Naive thymus-derived CD4-positive, alpha-beta T cell (primary cell): Measurements from ENCODE around the gene CCDC172. TPM values are rescaled to one million over a fixed set of nuclear protein-coding genes. Genes with fewer than 3 reads are reported as not detected.

Experiments used
- ATAC-seq: fragments of 150-1000 bp; cut with Tn5 transposase; 2 replicates; pipeline ENCODE4 v1.10.0; 2021; ENCODE audit warnings: mild to moderate bottlenecking, moderate library complexity
- CTCF ChIA-PET: fragments of 350-600 bp; sonication (Branson Sonifier 250); formaldehyde crosslinking; loops from one replicate; lab custom pipeline; 2021; ENCODE audit warnings: antibody characterized with exemption; lab: Charles Lee
- POLR2A ChIA-PET: fragments of 350-600 bp; sonication (Branson Sonifier 250); formaldehyde crosslinking; loops from one replicate; lab custom pipeline; 2021; ENCODE audit warnings: antibody characterized with exemption, inconsistent platforms; lab: Charles Lee
- DNase-seq, 9 donors: peaks; one replicate each; pipeline versions ENCODE4 v3.0.0 to v3.0.0-alpha.2; 2020 to 2022; ENCODE audit warnings: mixed read lengths in 1 of 9
- H3K27ac ChIP-seq: one replicate; pipeline ENCODE4 v1.7.0; 2013; ENCODE audit warnings: mild to moderate bottlenecking, low read depth, low read length, moderate library complexity
- H3K27me3 ChIP-seq, 2 donors: one replicate each; pipeline ENCODE4 v1.7.0; 2013; ENCODE audit warnings: low read length in 2 of 2, mild to moderate bottlenecking in 2 of 2, moderate library complexity in 2 of 2; ENCODE audit not compliant: control insufficient read depth in 2 of 2, insufficient read depth in 2 of 2
- H3K36me3 ChIP-seq, 3 experiments: 1 replicate in 2 of 3; 2 replicates in 1 of 3; pipeline ENCODE4 v1.7.0; 2013; ENCODE audit warnings: low read length in 3 of 3, mild to moderate bottlenecking in 3 of 3, moderate library complexity in 1 of 3; ENCODE audit not compliant: insufficient read depth in 3 of 3, control insufficient read depth in 2 of 3
- H3K4me1 ChIP-seq, 2 donors: one replicate each; pipeline ENCODE4 v1.7.0; 2013; ENCODE audit warnings: low read length in 2 of 2, mild to moderate bottlenecking in 2 of 2, moderate library complexity in 1 of 2; ENCODE audit not compliant: control insufficient read depth in 2 of 2, insufficient read depth in 2 of 2
- H3K4me3 ChIP-seq: 2 replicates; pipeline ENCODE4 v1.7.0; 2013; ENCODE audit warnings: mild to moderate bottlenecking, low read length
- H3K9me3 ChIP-seq, 3 experiments: 1 replicate in 2 of 3; 2 replicates in 1 of 3; pipeline ENCODE4 v1.7.0; 2013; ENCODE audit warnings: low read length in 3 of 3; ENCODE audit not compliant: control insufficient read depth in 2 of 3
- H3K27ac Mint-ChIP-seq, 9 donors: one replicate each; pipeline ENCODE4 v1.8.0; 2020 to 2022; ENCODE audit warnings: mixed read lengths in 9 of 9, mild to moderate bottlenecking in 8 of 9, moderate library complexity in 5 of 9, inconsistent platforms in 2 of 9
- H3K27me3 Mint-ChIP-seq, 5 donors: one replicate each; pipeline ENCODE4 v1.8.0; 2021 to 2022; ENCODE audit warnings: mixed read lengths in 5 of 5, mild to moderate bottlenecking in 1 of 5
- H3K36me3 Mint-ChIP-seq, 5 donors: one replicate each; pipeline ENCODE4 v1.8.0; 2020 to 2022; ENCODE audit warnings: mixed read lengths in 5 of 5, mild to moderate bottlenecking in 3 of 5, inconsistent platforms in 1 of 5
- H3K4me1 Mint-ChIP-seq, 7 donors: one replicate each; pipeline ENCODE4 v1.8.0; 2020 to 2022; ENCODE audit warnings: mixed read lengths in 7 of 7, mild to moderate bottlenecking in 3 of 7, inconsistent platforms in 1 of 7
- H3K4me3 Mint-ChIP-seq, 10 donors: one replicate each; pipeline ENCODE4 v1.8.0; 2020 to 2022; ENCODE audit warnings: mild to moderate bottlenecking in 10 of 10, mixed read lengths in 10 of 10, moderate library complexity in 6 of 10, inconsistent platforms in 2 of 10
- H3K9me3 Mint-ChIP-seq, 11 donors: one replicate each; pipeline ENCODE4 v1.8.0; 2020 to 2022; ENCODE audit warnings: mixed read lengths in 11 of 11, mild to moderate bottlenecking in 4 of 11, inconsistent platforms in 1 of 11, moderate library complexity in 1 of 11
- intact Hi-C, 2 donors: fragments of 100-400 bp; cut with micrococcal nuclease; formaldehyde crosslinking; loops; one replicate each; pipeline ENCODE4 v1.15.1; 2023
- polyA plus RNA-seq, 2 donors: library from polyadenylated mRNA; unstranded; fragments of 300-500 nt; fragmentation: Illumina TruSeq; gene quantifications; one replicate each; pipeline ENCODE4 v1.2.3, GENCODE V29; 2021
- total RNA-seq, 6 experiments: library from RNA in 5 of 6; stranded (reverse) in 5 of 6; gene quantifications; 1 replicate in 5 of 6; 2 replicates in 1 of 6; pipeline ENCODE4 v1.2.3 and lab custom pipeline; 2021 to 2026

The CCDC172 gene
- total and polyA plus RNA-seq, 7 experiments from 2014 or later = not detected

DNA sequence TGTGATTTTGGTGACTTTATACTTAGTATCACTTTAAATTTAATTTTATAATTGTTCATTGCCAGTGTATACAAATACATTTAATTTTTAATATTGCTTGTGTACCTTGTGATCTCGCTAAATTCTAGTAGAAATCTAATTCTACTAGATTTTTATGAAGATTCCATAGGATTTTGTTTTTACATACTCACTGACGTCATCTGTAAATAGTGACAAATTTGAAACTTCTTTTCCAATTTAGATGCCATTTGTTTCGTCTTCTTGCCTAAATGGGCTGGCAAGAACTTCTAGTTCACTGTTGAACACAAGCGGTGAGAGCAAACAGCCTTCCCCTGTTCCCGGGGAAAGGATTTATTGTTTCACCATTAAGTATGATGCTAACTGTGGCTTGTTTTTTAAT lies 86.1 kb downstream of the CCDC172 start:
- no peaks in the 10 kb centered on the region for H3K36me3 ChIP-seq
- no peak overlapping the region for H3K27ac Mint-ChIP-seq

DNA sequence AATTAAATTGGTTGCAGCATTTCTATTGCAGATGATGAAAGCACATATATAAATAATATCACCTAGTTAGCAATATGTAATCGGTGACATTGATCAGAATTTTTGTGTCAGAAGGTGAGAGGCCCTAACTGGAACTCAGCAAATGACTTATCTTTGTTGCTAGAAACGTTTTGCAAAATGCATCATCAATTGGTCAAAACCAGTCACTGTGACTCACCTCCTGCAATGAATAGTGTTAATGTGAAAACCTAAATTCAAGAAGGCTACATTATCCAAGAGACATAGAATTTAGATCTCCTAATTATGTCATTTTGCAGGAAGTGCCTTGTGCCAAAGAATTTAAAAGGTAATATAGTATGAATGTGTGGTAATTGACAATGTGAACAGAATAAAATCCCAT lies 93.6 kb downstream of the CCDC172 start:
- H3K27ac ChIP-seq = no peak overlapping the region
- Mint-ChIP-seq H3K4me1 (no peaks in the 10 kb centered on the region), H3K4me3 (no peak overlapping the region), H3K27ac (no peak overlapping the region), H3K9me3 (peaks cover 0 to 2% (median 0%) of the 10 kb centered on the region in 11 donors), H3K36me3 (no peaks in the 10 kb centered on the region), H3K27me3 (peaks cover 0 to 23% (median 12%) of the 10 kb centered on the region in 5 donors)
- ChIA-PET POLR2A (no interaction called here), CTCF (no interaction called here)
- ATAC-seq (no peak), DNase-seq (no peak)
- no peak overlapping the region for H3K4me3 ChIP-seq
- intact Hi-C loops = no loop called here
- no peaks in the 10 kb centered on the region for H3K9me3 ChIP-seq
- H3K27me3 ChIP-seq = no peaks in the 10 kb centered on the region
- H3K36me3 ChIP-seq = no peaks in the 10 kb centered on the region
- H3K4me1 ChIP-seq = no peaks in the 10 kb centered on the region

More for the DNA sequence above, 86.1 kb downstream of the CCDC172 start:
- Histone ChIP-seq H3K27me3 (no peaks in the 10 kb centered on the region), H3K4me3 (no peak overlapping the region), H3K27ac (no peak overlapping the region), H3K9me3 (no peaks in the 10 kb centered on the region), H3K4me1 (no peaks in the 10 kb centered on the region)
- ATAC-seq (no peak), DNase-seq (no peak)
- H3K9me3 Mint-ChIP-seq = peaks cover 0 to 6% (median 0%) of the 10 kb centered on the region in 11 donors
- peaks cover 0 to 5% (median 0%) of the 10 kb centered on the region in 5 donors for H3K36me3 Mint-ChIP-seq
- CTCF ChIA-PET = no interaction called here
- H3K4me1 Mint-ChIP-seq = no peaks in the 10 kb centered on the region
- POLR2A ChIA-PET = no interaction called here
- intact Hi-C loops = no loop called here
- peaks cover 0 to 15% (median 4%) of the 10 kb centered on the region in 5 donors for H3K27me3 Mint-ChIP-seq
- no peak overlapping the region for H3K4me3 Mint-ChIP-seq

DNA sequence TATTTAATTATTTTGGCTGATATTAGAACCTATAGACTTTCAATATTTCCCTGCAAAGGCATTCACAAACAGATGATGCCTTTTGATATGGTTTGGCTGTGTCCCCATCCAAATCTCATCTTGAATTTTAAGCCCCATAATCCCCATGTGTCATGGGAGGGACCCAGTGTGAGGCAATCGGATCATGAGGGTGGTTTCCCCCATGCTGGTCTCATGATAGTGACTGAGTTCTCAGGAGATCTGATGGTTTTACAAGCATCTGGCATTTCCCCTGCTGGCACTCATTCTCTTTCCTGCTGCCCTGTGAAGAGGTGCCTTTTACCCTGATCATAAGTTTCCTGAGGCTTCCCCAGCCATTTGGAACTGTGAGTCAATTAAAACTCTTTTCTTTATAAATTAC lies 94.1 kb downstream of the CCDC172 start:
- H3K4me1 ChIP-seq = no peaks in the 10 kb centered on the region
- ChIA-PET POLR2A (no interaction called here), CTCF (no interaction called here)
- no peaks in the 10 kb centered on the region for H3K9me3 ChIP-seq
- Mint-ChIP-seq H3K4me3 (no peak overlapping the region), H3K4me1 (no peaks in the 10 kb centered on the region), H3K9me3 (peaks cover 0 to 2% (median 0%) of the 10 kb centered on the region in 11 donors), H3K27me3 (peaks cover 0 to 23% (median 11%) of the 10 kb centered on the region in 5 donors), H3K36me3 (no peaks in the 10 kb centered on the region), H3K27ac (no peak overlapping the region)
- intact Hi-C loops = no loop called here
- no peak for DNase-seq
- no peak overlapping the region for H3K4me3 ChIP-seq
- H3K27ac ChIP-seq = no peak overlapping the region
- H3K36me3 ChIP-seq = no peaks in the 10 kb centered on the region
- no peaks in the 10 kb centered on the region for H3K27me3 ChIP-seq
- ATAC-seq = no peak

DNA sequence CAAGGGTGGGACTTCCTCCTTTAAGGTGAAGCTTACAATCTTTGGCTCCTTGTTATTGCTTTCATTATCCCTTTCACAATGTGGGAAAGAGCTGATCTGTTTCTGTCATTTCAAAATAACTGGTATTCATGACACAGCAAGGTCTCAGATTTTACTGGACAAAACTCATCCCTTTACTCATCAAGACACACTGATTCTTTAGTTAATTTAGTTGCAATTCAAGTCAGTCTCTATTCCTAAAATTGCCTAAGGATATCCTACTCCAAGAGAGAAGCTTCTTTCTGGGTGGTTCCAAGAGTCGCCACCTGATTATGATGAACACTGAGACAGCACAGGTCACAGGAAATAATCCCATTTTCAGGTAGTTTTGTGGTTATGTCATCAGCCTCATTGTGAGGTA lies 97.6 kb downstream of the CCDC172 start:
- peaks cover 0 to 21% (median 6%) of the 10 kb centered on the region in 5 donors for H3K27me3 Mint-ChIP-seq
- Histone ChIP-seq H3K27me3 (no peaks in the 10 kb centered on the region), H3K27ac (no peak overlapping the region), H3K4me3 (no peak overlapping the region), H3K4me1 (no peaks in the 10 kb centered on the region), H3K9me3 (no peaks in the 10 kb centered on the region), H3K36me3 (no peaks in the 10 kb centered on the region)
- ATAC-seq (no peak), DNase-seq (no peak)
- POLR2A ChIA-PET = no interaction called here
- no peaks in the 10 kb centered on the region for H3K9me3 Mint-ChIP-seq
- H3K27ac Mint-ChIP-seq = no peak overlapping the region
- intact Hi-C loops = no loop called here
- CTCF ChIA-PET = no interaction called here
- no peaks in the 10 kb centered on the region for H3K4me1 Mint-ChIP-seq
- H3K4me3 Mint-ChIP-seq = no peak overlapping the region
- no peaks in the 10 kb centered on the region for H3K36me3 Mint-ChIP-seq

DNA sequence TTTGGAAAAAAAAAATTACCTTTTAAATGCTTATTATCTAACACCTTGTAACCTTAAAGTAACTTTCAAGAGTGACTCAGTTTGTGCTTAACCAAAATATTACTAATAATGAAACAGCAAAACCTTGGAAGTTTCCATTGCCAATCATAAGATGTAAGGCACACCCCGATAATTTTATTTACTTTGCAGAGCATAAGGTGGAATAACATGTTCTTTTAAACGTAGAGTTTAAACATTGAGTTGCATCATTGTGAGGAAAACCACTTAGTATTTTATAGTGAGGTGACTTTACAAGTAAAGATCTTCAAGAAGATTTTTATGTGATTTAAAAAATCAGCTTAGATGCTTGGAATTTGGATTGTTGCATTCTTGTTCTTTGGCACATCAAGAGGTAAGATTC lies 103.4 kb downstream of the CCDC172 start, which contains the start of gene PNLIPRP3:
PNLIPRP3 (plus strand) TSS at position 177 of the 400 bp plus-strand sequence; CDS start at position 343, 166 bp downstream.
- H3K27me3 ChIP-seq = no peaks in the 10 kb centered on the region
- ChIA-PET POLR2A (no interaction called here), CTCF (no interaction called here)
- H3K27ac ChIP-seq = no peak within 1 kb of the TSS
- H3K4me3 ChIP-seq = no peak within 1 kb of the TSS
- no peaks in the 10 kb centered on the region for H3K36me3 ChIP-seq
- no peaks in the 10 kb centered on the region for H3K36me3 Mint-ChIP-seq
- H3K9me3 Mint-ChIP-seq = no peaks in the 10 kb centered on the region
- peaks cover 0 to 11% (median 3%) of the 10 kb centered on the region in 5 donors for H3K27me3 Mint-ChIP-seq
- DNase-seq (no peak), ATAC-seq (no peak)
- H3K4me1 Mint-ChIP-seq = no peaks in the 10 kb centered on the region
- H3K4me3 Mint-ChIP-seq = no peak within 1 kb of the TSS
- no peaks in the 10 kb centered on the region for H3K9me3 ChIP-seq
- no peaks in the 10 kb centered on the region for H3K4me1 ChIP-seq
- no peak within 1 kb of the TSS for H3K27ac Mint-ChIP-seq
- intact Hi-C loops = no loop called here

DNA sequence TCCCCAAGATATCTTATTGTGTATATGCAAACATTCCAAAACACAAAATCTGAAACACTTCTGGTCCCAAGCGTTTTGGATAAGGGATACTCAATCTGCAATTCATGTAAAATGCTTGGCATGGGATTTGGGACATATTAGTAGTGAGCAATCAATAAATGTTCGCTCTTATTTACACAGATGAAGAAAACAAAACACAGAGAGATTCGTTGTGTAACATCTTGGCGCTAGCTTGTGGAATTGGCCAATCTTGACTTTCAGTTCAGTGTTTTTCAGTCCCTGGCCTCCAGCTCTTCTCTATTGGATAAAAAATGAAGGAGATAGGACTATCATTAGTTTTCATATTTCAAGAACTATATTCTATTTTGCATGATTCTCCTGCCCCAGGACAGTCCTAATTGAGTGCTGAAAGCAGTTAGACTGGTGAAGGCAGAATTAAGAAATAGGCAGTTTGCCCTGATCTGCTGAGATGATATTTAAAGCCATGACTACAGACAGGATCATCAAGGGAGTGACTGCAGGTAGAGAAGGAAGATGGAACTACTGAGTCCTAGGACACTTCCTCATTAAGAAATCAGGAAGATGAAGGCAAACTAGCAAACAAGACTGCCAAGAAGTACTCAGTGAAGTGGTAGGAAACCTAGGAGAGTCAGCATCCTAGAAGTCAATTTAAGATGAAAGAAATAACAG lies 105.2 kb downstream of the CCDC172 start:
- Histone ChIP-seq H3K36me3 (no peaks in the 10 kb centered on the region), H3K4me1 (no peaks in the 10 kb centered on the region), H3K4me3 (no peak overlapping the region), H3K27ac (no peak overlapping the region), H3K27me3 (no peaks in the 10 kb centered on the region), H3K9me3 (no peaks in the 10 kb centered on the region)
- ChIA-PET CTCF (no interaction called here), POLR2A (no interaction called here)
- Mint-ChIP-seq H3K4me1 (no peaks in the 10 kb centered on the region), H3K36me3 (no peaks in the 10 kb centered on the region), H3K27me3 (peaks cover 0 to 5% (median 0%) of the 10 kb centered on the region in 5 donors), H3K9me3 (peaks cover 0 to 1% (median 0%) of the 10 kb centered on the region in 11 donors), H3K27ac (no peak overlapping the region), H3K4me3 (no peak overlapping the region)
- ATAC-seq = no peak
- intact Hi-C loops = no loop called here
- no peak for DNase-seq
